Smooth muscle cell of the brain vasculature (primary cell): ENCODE data around the gene B9D2.
A peak's percentile ranks its signal among the peaks of the same experiment; 100 is the strongest.

Experiments
- DNase-seq: peaks from one replicate; pipeline ENCODE4 v3.0.0-alpha.2; 2012; ENCODE audit warnings: low read depth, low spot score

The B9D2 gene

DNA sequence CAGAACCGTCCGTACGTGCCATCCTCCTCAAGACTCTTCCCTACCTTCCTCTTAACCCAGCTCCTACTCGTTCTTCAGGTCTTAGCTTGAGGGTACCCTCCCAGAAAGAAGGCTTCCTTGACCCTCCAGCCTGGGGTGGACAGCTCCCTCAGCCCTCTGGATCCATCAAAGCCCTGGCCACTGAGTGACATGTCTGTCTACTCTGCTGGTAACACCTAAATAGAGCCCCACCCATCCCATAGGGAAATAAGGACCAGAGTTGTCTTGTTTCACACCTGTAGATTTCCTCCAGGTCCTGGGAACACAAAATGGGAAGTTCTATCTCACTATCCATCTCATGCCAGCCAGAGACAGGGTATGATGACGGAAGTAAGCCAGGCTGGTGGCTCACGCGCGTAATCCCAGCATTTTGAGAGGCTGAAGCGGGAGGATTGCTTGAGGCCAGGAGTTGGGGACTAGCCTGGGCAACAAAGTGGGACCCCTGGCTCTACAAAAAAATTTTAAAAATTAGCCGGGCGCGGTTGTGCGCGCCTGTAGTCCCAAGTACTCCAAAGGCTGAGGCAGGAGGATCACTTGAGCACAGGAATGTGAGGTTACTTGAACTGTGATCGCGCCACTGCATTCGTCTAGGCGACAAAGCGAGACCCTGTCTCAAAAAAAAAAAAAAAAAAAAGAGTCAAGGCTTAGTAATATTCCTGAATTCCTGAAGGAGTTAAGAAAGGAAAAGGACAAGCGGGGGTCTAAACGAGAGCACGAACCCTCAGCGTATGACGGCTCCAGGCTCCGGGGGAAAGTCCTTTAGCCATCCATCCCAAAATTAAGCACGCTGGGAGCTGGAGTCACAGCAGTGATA lies 54.5 kb downstream of the B9D2 start:
- DNase-seq = no peak

DNA sequence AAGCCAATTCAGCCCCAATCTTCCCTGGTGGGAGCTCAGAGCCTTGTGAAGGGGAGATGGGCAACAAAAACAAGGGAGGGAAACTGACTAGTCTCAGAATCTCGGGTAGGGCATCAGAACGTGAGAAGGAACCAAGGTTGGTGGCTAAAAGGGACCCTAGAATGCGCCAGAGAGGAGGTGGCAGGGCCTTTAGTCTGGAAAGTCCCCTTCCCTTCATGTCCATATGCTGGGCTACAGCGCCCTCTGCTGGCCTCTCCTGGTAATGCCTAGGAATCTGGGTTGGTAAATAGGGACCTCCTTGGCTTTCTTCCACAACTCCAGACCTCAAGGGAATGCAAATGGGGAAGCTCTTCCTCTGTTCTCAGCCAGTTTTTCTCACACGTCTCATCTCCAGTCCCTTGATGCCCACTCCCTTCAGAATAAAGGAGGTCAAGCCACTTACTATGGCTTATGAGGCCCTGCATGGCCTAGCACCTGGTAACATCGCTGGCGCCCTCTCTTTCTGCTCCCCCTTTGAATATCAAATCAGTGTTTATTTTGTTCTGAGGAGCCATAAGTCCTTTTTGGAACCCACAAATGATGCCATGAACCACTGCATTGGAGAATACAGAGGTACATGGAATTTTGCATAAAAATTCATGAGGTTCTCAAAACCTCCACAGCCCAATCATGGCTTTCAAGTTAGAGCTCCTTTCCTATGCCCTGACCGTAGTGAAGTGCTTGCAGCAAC lies 55.3 kb downstream of the B9D2 start:
- peak; percentile 90 for DNase-seq

DNA sequence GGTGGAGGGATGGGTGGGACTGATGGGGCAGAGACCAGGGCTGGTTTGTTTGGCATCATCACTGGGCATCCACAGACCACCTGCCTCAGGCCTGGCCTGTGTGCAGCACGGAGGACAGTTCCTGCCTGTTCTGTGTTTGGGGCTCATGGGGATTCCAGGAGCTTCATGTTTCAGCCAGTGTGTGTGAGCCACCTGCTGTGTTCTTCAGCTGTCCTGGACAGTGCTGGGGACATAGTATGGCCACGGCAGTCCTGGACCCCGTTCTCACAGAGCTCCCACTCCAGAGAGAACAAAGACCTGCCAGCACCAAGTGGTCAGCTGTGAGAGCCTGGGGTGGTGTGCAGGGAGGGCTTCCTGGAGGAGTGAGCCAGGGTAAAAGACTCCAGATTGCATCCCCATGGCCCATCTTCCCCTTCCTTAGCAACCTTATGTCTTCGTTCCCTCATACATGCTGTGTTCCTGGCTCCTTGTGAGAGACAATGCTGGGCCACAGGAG lies 55.9 kb downstream of the B9D2 start:
- DNase-seq = no peak

- no peak for DNase-seq
Observed at GRCh38 chr19:41307090-41307875, 56.7 kb downstream of the B9D2 start.

DNA sequence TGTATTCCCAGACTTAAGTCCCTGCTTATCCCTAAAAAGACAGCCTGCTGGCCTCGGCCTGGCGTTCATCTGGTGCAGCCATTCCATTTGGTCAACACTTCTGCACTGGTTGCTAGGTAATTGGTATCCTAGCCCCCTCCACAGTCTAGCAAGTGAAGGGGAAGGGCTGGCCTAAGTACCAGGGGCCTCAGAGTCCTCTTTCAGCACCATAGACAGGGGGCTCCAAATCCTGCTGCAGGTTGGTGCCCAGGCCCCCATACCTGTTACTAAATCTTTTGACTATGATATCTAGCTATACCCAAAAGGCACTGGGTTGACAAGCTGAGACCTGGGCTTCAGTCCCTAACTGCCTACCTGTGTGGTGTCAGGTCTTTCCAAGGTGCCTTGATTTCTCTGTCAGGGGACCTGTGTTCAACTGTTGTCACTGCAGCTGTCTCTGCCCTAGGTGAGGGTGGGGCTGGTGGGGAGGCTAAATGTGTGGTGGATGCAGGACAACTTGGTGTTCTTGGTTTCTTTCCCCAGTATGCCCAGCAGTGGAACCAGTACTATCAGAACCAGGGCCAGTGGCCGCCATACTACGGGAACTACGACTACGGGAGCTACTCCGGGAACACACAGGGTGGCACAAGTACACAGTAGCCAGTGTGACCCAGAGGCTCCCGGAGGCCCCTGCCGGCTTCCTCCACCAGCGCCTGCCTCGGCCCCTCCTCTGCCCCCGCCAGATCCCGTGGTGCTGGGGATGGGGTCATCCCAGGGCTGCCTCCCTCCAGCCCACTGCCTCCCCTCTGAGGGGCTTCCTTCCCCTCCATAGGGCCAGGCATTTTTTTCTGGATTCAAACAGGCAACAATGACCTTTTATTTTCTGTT lies 57.8 kb downstream of the B9D2 start:
- DNase-seq = no peak

- no peak for DNase-seq
Observed at GRCh38 chr19:41304706-41305483, 59.1 kb downstream of the B9D2 start.
